ENCODE results near the gene MORC2.

DNA sequence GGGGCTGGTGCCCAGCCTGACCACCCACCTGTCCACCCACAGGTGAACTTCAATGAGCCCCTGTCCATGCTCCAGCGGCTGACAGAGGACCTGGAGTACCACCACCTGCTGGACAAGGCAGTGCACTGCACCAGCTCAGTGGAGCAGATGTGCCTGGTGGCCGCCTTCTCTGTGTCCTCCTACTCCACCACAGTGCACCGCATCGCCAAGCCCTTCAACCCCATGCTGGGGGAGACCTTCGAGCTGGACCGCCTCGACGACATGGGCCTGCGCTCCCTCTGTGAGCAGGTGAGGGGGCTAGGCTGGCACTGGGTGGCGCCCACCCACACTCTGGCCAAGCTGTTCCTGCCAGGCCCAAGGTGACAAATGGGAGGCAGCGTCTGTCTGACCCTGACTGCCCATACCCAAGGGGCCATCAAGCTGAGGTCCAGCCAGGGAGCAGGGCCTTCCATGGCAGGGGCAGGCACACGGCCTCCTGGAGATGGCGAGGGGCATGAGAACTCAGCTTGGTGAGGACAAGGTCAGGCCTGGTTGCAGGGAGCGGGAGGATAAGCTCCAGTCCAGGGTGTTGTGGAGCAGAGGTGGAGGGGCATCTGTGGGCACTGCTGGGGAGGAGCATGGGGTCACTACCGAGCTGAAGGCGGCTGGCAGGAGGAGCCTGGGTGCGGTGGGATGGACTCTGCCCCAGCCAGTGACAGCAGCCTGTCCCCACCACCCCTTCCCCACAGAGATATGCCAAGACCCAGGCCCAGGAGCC lies 77.7 kb downstream of the MORC2 start:
- TF ChIP-seq, protein P1, sequence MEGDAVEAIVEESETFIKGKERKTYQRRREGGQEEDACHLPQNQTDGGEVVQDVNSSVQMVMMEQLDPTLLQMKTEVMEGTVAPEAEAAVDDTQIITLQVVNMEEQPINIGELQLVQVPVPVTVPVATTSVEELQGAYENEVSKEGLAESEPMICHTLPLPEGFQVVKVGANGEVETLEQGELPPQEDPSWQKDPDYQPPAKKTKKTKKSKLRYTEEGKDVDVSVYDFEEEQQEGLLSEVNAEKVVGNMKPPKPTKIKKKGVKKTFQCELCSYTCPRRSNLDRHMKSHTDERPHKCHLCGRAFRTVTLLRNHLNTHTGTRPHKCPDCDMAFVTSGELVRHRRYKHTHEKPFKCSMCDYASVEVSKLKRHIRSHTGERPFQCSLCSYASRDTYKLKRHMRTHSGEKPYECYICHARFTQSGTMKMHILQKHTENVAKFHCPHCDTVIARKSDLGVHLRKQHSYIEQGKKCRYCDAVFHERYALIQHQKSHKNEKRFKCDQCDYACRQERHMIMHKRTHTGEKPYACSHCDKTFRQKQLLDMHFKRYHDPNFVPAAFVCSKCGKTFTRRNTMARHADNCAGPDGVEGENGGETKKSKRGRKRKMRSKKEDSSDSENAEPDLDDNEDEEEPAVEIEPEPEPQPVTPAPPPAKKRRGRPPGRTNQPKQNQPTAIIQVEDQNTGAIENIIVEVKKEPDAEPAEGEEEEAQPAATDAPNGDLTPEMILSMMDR (IDR thresholded peaks at IDR 0.05; ENCODE audit: low read depth, low read length, missing input control), result peak; percentile 67
- TF ChIP-seq TAF1 (conservative IDR thresholded peaks at IDR 0.05) (no peak), EGR1 (IDR thresholded peaks at IDR 0.05; ENCODE audit: low read depth in 2 of 2) (no peak), JUND (IDR thresholded peaks at IDR 0.05) (no peak), YY1 (IDR thresholded peaks at IDR 0.05) (no peak), RXRA (IDR thresholded peaks at IDR 0.05) (no peak), RAD21 (IDR thresholded peaks at IDR 0.05) (peak in 1 of 2 donors; percentile 76), ATF3 (IDR thresholded peaks at IDR 0.05) (no peak)
